Left renal pelvis (tissue), 4 donors: ENCODE data around the gene HOXB5. TPM values are rescaled to one million over a fixed set of nuclear protein-coding genes. Genes with fewer than 3 reads are reported as not detected.

ENCODE experiments used
- DNase-seq, 4 donors: peaks; one replicate each; pipeline ENCODE4 v3.0.0-alpha.2; 2013; ENCODE audit warnings: low read depth in 4 of 4, low spot score in 3 of 4
- polyA plus RNA-seq, 4 donors: library from polyadenylated mRNA; unstranded; fragments of 120-200 nt; gene quantifications; one replicate each; pipeline ENCODE4 v1.2.1, GENCODE V29; 2013; ENCODE audit not compliant: insufficient read length in 4 of 4

The HOXB5 gene
- polyA plus RNA-seq, 4 donors, result 13.7 to 51.2 (median 30.4) TPM

DNA sequence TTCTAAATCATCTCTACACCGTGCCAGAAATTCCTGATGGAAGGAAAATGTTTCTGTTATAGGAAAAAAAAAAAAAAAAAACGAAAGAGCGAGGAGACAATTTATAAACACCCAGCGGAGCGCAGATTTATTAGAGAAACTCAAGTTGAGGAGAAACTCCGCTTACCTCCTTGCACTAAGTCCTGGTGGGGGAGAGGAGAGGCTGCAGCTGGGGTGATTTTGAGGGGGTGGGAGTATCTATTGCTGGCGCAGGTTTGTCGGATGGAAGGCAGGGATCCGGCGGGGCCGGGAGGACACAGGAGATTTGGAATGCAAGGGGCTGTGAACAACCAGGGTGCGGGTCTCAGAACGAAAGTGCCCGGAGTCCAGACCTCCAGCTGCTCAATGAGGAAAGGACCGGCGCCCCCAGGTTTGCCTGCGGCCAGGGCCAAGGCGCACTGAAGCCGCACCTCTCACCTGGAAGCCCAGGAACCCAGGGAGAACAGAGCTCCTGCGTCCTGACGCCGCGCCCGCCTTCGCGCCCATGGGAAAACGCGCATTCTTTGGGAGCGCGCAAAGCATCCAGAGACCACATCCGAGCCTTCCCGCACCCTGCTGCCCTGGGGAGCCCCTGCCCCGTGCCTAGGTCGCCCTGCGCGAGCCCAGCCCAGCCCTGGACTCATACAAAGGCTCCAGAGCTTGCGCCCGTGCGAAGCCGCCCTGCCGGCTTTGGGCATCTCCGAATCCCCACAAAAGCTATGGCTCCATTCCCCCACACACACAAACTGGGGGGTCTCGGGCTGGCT, 24.1 kb upstream of the HOXB5 start:
- DNase-seq, result no peak

DNA sequence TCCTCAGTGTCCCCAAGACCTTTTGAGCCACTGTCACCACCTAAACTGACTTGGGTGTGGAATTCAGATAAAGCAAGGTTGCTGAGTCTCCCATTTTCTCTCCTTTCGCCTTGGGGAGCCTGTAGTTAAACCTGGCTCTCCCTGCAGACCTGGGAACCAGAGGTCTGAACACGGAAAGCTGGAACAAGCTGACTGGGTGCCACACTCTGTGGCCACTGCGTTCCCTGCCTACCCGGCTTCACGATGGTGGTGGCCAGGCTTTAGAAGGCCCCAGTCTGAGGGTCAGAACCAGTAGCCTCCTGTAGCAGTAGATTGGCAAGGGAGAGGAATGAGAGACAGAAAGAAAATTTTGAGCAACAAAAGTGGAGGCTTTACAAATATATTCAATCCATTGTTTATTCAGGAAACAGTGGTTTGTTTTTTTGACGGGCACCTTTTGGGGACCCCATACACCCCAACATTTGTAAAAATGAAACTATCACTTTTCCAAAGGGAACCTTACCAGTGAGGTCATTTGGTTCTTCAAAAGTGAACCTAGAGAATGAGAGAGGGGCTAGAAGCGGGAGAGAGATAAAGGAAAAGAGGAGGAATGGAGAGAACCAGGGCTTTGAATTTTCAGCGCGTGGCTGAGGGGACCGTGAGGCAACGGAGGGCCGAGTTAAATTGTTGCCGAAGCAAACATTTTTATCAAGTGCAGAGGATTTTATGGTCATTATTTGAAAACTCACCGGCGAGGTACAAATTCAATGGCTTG, 23.3 kb upstream of the HOXB5 start:
- no peak for DNase-seq

DNA sequence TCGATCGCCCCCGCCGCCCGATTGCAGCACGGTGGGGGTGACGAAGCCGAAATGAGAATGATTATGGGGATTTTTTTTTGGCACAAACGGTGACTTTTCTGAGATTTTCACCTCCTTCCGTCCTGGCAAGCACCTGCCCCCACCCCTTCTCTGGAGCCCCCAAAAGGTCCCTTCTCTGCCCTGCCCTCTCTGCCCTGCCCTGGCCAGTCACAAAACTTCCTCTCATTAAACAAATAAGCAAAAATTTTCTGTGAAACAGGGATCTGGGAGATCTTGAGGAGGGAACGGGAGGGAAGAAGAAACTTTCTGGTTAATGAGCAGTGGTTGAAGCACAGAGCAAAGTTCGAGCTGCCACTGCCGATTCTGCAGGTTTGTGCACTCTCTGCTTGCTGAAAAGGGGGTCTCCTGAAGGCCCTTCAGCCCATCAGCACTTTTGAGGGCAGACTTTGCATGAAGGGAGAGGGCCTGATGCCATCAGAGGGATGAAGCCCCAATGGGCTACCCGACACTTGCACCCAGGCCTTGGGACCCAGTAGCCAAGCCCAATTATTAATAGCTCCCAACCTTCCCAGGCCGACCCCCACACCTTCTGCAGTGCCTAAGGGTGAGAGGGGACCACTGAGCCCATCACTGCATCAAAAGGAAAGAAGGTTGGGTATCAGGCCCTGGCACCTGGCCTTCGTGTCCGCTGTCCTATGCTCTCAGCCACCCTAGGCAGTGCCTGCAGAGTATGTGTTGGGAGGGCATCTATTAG, 22.6 kb upstream of the HOXB5 start:
- DNase-seq, result no peak

DNA sequence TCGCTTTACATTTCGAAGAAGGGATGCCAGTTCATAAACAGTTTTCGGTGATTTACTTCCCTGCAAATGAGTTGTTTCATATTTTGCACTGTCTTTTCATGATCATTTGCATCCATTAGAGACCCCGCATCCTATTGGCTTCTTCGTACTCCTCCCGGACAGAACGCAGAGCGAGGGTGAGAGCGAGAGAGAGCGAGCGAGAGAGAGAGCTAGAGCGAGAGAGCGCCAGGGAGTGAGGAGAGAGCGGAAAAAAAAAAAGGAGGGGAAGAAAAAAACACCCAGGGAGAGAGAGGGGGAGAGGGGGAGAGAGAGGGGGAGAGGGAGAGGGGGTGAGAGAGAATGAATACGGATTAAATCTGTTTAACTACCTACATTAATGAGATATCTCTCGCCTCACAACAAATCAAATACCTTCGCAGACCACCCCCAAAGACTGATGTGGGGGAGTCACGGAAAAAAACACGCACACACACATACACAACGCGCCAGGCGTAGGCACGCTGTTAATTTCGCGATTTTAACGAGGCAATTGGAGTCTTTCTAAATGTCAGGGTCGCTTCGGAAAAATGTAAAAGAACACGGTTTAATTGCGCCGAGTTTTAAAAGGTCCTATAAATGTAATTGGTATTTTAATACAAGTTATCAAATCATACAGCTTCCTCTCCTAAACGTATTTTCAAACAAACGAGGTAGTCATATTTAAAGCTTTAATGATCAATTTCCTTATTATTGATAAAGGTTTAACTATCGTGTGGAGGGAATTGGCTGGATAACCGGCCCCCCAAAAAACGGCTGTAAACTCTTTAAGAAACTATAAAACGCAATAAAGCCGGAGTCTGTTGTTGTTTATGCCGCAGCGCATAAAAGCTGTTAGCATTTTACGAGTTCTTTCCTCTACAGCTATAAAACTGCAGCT, 21.7 kb upstream of the HOXB5 start, which contains the start of gene HOXB8:
HOXB8 (minus strand) TSS at position 246 of the 916 bp plus-strand sequence. CDS start 588 bp downstream, outside the sequence.
- DNase-seq, result peak in 1 of 4 donors; percentile 68

DNA sequence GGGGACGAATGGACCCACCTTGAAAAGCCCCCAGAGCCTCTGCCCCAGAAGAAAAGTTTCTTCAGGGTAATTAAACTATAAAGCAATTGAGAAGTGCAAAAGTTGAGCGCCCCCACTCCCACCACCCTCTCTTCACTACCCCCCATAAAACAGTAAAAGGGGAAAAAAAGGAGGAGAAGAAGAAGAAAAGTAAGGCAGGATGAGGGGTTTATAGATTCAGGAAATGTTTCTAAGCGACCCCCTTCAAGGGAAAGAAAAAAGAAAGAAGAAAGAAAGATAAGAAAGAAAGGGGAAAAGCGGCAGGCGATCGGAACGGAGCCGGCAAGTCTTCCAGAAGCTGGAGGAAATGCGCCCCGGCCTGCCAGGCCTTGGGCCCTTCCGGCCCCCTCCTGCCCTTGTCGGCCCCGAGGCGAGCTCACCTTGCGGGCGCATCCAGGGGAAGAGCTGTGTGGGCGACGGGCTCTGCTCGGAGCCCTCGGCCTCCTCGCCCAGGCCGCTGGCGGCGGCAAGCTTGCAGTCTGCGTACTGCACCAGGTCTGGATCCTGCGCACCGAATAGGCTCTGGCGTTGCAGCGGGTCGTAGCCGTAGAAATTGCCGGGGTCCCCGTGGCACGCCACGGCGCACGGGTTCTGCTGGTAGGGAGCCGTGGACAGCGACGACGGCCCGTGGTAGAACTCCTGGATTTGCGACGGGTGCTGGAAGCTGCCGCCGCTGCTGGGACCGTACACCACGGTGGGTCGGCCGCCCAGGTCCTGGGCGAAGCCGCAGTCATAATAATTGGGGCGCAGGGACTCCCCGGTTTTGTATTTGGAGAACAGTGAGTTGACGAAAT, 20.5 kb upstream of the HOXB5 start:
- DNase-seq, result peak in 1 of 4 donors; percentile 25

DNA sequence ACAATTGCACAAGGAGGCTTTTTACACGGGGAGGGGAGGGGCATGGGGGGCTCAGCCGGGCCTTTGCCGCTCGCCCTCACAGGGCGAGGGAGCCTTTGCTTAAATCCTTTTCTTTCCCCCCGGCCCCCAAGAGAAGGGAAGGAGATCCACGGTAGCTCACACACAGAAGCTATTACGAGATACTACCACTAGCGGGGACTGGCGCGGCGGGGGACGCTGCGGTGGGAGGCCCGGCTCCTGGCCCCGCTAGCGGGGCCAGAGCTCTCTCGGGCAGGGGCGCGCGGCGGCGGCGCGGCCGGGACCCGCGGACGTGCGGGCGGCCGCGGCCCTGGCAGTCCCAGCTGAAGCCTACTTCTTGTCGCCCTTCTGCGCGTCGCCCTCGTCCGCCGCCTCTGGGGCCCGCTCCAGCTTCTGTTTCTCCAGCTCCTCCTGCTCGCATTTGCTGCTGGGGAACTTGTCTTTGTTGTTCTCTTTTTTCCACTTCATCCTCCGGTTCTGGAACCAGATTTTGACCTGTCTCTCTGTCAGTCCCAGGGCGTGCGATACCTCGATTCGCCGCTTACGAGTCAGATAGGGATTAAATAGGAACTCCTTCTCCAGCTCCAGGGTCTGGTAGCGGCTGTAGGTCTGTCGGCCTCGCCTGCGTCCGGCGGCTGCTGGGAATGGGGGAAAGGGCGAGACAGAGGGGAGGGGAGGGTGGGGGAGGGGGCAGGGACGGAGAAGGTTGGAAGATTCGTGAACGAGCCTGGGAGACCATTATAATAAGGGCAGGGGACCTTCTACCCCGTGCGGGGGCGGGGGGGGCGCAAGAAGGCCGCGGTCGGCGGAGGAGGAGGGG, 19.5 kb upstream of the HOXB5 start:
- DNase-seq, result no peak

DNA sequence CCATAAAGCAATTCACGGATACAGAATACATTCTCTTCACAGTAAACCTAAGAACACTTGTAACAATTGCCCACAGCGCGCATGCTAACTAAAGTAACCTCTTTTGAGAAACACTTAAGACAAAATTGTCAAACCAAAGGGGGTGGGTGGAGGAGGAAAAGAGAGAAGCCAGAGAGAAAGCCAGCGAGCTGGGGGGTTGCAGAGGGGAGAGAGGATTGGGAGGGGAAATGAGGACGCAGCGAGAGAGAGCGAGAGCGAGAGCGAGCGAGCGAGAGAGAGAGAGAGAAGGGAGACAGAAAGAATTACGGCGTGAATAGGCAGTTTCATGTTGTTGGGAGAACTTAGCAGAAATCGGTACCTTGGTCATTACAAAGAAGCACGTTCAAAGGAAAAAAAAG, 18.9 kb upstream of the HOXB5 start:
- no peak for DNase-seq

DNA sequence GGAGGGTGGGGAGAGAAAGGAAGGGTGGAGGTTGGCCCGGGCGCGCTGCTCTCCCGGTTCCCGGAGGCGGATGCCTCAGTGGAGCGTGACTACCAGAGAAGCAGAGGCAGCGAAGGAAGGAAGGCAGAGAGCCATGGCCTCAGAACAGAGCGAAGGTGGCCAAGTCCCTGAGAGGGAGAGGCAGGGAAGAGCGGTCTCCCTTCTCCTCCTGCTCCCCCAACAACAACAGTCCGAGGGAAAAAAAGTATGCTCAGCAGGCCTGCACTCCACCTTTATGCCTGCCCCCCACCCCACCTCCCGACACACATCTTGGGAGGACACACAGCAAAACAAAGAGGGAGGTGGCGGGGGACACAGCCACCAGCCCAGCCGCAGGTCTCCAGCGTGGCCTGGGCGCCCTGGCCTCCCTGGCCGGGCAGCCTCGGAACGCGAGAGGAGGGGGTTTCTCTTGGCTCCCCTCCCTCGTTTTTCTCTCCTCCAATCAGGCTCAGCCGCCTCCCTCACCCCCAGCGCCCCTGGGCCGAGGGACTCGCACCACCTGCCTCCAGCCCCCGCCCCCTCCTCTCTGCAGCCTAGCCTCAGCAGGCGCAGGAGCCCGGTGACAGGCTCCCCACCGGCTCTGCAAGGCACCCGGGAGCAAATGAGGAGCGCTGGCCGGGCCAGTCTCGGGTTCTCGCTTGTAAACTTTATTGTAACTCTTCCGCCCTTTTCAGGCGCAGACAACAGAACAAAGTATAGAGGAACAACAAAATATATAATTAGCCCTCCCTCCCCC, 18.3 kb upstream of the HOXB5 start:
- DNase-seq, result peak in 1 of 4 donors; percentile 82

DNA sequence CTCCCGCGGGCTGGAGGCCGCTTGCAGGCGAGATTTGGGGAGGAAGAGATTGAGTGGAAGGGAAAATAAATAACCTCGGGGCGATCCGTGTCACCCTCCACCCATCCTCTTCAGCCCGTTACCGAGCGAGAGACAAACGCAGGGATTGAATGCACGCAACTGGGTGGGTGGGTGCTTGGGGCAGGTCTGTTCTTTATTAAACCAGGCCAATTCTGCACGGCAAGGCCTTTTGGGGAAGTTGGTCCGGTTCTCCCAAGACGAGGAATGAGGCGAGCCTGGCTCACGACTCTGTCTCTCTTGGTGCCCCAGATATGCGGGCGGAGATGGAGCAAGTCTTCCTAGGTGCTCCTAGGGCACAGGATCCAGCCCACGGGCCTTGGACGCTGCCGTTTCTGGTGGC, 17.6 kb upstream of the HOXB5 start:
- no peak for DNase-seq

DNA sequence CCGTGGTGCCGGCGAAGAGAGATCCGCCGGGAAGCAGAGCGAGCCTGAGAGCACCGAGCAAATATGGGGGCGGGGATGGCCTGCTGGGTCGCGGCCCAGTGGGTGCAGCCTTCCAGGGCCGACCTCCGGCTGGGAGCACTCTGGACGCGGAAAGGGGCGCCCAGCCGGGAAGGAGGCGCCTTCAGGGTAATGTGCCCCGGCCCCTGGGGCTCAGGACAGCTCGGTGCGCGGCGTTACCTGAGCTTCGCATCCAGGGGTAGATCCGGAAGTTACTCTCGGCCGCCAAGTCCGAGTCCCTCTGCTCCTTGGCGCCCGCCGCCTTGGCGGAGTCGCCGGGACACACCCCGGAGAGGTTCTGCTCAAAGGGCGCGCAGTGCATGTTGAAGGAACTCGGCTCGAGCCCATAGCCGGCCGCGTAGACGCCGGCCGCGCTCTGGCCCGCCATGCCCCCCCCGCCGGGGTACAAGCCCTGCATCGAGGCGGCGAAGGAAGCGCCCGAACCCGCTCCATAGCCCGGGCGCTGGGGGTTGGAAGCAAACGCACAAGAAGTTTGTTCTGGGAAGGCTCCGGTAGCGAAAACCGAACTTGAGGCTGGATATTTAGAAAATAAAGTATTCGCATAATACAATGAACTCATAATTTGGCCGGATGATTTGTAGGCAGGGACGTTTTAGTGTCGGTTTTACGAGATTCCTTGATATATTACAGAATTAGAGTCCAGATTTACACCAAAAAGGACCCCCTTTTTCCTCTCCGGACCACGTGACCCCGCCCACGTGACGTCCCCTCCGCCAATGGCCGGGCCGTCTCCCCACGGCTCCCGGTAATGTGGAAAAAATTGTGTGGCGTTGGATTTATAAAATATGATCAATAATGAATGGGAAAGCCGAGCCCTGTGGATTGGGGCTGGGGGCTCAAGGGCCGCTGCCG, 17.0 kb upstream of the HOXB5 start, which contains the start of gene HOXB7:
HOXB7 (minus strand) TSS at position 736 of the 930 bp plus-strand sequence; CDS start at position 637, 99 bp downstream.
- DNase-seq, result no peak

DNA sequence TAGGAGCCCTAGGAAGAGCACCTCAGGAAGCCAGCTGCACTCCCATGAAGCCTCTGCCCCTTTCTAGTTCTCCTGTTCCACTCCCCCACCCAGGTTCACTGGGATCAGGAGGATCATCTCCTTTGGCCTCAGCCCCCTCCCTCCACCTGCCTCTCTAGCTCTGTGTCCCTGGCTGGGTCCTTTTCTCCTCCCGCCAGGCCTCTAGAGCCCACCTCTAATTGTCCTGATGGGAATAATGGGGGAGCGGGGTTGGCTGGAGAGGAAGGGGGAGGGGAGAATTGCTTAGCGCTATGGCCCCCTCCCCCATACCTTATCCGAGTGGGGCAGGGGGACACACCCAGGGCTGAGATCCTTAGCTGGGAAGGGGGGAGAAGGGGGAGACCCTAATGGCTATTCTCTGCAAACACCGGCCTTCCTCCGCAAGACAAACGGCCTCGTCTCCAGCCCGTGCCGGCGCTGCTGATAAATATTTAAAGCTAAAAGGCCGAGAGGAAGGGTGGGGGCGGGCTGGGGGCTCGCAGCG, 16.2 kb upstream of the HOXB5 start:
- DNase-seq, result no peak

DNA sequence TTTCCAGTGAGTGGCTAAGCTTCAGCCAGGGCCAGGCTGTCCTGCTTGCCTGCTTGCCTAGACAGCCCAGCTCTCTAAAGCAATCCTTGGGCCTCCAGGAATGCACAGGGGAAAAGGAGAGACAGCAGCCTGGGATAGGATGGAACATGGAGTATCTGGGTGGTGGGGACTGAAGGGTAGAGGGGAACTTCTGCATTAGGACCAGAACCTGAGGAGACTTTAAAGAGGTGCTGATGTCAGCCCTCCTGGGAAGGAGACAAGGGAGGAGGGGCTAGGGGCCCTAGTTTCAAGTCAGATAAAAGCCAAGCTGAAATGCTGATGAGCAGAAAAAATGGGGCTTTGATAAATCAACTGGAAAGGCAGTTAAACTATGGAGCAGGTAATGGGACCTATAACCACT, 15.5 kb upstream of the HOXB5 start:
- no peak for DNase-seq

DNA sequence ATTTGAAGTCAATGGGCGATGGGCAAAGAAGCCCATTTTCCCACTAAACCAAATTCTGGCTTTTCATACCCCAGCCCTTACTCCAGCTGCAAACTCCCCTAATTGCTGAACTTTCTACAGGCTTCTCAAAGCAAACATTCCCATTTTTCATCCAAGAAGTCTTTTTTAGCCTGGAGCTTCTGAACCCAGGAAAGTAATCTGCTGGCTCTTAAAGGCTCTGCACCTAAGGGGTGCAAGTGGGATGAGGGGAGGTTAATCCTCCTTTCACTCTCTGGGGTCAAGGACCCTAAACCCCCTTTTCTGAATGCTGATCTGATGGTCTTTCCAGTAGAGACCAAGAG, 14.9 kb upstream of the HOXB5 start:
- DNase-seq, result no peak

DNA sequence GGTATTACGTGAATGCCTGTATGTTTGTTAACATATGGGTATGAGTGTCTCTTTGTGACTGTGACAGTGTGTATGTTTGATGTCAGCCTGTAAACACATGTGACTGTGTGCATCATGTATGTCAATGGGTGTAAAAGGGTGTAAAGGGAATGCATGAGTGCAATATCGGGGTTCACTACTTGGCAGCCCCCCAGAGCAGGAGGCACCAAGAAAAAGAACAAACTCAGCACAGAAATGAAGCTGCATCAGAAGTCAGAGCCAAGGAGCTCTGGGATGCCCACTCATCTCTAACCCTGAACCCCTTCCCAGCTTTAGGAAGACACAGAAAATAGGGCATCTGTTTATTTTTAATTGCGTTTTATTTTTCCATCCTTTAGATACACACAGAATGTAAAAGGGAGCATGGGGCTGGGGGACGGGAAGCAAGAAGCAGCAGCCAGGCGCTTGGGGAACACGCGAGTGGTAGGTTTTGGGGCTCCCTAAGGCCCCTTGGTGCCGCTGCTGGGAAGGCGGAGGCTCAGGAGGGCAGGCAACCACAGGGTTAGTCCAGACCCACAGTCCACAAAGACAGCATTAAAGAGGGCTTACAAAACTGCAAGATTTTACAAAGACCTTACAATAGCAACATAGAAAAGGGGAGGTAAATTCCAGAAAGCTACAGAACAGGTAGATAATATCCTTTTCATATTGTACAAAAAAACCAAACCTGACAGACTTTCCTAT, 13.5 kb upstream of the HOXB5 start:
- no peak for DNase-seq

DNA sequence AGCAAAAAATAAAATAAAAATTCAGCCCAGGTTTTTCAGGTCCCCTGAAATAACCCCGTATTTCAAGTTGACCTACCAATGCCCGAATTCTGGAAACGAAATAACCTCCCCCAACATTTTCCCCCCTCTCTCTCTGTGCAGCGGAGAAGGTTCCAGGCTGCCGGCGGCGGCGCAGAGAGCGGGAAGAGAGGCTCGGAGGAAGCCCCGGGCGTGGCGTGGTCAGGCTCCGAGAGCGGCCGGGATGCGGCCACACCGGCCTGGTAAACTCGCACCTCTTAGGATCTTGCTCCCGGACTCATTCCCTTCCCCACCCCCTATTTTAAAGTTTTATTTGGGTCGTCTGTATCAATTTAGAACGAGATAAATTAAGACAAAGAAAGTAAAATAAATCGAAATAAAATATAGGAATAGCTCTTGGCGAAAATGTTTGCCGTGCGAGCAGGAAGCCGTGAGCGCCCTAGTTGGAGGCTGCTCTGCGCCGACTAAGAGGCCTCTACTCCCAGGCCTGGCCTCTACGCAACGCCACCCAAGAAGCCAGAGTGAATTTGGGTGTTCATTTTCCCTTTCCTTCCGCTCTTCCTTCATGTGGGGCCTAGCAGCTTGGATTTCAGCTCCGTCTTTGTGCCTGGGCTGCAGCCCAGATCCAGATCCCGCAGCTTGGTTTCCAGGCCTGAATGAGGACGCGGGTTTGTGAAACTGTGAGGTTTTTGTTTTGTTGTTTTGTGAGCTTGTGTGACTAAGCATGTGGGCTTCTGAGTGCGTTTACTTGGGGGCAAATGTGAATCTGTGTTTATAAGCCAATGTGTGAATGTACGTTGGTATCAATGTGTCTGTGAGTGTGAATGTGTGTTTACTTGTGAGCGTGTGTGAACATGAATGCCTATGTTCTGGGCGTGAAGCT, 12.7 kb upstream of the HOXB5 start:
- no peak for DNase-seq
